Brain microvascular endothelial cell (primary cell): Measurements from ENCODE around the gene SPCS3.
A peak's percentile ranks its signal among the peaks of the same experiment; 100 is the strongest.

ENCODE experiments used
- DNase-seq: peaks from one replicate; pipeline ENCODE4 v3.0.0-alpha.2; 2020
- H3K27ac ChIP-seq: fragments of 250-450 bp; sonication (Bioruptor Pico); 2 replicates; pipeline ENCODE4 v1.5.1; 2020; ENCODE audit warnings: mild to moderate bottlenecking, moderate library complexity
- H3K27me3 ChIP-seq: fragments of 250-450 bp; sonication (Bioruptor Pico); replicated peaks from 2 replicates; pipeline ENCODE4 v1.5.1; 2020; ENCODE audit warnings: mild to moderate bottlenecking
- H3K36me3 ChIP-seq: fragments of 250-450 bp; sonication (Bioruptor Pico); replicated peaks from 2 replicates; pipeline ENCODE4 v1.5.1; 2020; ENCODE audit warnings: mild to moderate bottlenecking
- H3K4me3 ChIP-seq: 2 replicates; pipeline ENCODE4 v1.5.1; 2011; ENCODE audit warnings: low read depth, mild to moderate bottlenecking, control low read depth, low read length, moderate library complexity
- in situ Hi-C: cut with HindIII; loops from 2 replicates; pipeline ENCODE4 v1.10.0; 2017; ENCODE audit warnings: low sequenced_read_pairs, low pct_ligation_motif_present
- TF ChIP-seq, protein P1 (sequence below): IDR thresholded peaks from 2 replicates; pipeline ENCODE4 v1.5.1; 2011; ENCODE audit warnings: low read depth, mild to moderate bottlenecking, moderate library complexity, low read length, control low read depth, inconsistent platforms; ENCODE audit errors: missing control alignments

The SPCS3 gene

DNA sequence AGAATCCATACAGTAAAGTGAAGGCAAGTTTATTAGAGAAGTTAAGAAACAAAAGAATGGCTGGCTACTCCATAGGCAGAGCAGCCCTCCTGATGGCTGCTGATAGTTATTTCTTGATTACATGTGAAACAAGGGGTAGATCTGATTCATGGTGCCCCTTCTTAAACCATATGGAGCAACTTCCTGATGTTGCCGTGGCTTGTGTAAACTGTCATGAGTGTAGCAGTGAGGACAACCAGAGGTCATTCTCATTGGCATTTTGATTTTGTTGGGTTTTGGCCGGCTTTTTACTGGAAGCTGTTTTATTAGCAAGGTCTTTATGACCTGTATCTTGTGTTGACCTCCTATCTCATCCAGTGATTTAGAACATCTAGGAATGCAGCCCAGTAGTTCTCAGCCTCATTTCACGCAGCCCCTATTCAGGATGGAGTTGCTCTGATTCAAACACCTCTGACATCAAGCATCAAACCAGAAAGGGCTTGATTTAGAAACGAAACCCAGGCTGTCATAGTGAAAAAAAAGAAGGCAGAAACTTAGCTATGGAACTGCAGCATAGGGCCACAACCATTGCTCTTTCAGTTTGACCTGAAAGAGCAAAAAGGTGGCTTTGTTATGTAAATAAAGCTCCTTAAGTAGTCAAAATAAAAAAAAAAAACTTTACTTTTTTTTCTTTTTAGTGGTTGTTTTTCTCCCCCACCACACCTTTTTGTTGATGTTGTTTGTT is 37.8 kb downstream of the SPCS3 start:
- H3K27me3 ChIP-seq, result no peaks in the 10 kb centered on the region
- no peak overlapping the region for H3K27ac ChIP-seq
- TF ChIP-seq, protein P1, sequence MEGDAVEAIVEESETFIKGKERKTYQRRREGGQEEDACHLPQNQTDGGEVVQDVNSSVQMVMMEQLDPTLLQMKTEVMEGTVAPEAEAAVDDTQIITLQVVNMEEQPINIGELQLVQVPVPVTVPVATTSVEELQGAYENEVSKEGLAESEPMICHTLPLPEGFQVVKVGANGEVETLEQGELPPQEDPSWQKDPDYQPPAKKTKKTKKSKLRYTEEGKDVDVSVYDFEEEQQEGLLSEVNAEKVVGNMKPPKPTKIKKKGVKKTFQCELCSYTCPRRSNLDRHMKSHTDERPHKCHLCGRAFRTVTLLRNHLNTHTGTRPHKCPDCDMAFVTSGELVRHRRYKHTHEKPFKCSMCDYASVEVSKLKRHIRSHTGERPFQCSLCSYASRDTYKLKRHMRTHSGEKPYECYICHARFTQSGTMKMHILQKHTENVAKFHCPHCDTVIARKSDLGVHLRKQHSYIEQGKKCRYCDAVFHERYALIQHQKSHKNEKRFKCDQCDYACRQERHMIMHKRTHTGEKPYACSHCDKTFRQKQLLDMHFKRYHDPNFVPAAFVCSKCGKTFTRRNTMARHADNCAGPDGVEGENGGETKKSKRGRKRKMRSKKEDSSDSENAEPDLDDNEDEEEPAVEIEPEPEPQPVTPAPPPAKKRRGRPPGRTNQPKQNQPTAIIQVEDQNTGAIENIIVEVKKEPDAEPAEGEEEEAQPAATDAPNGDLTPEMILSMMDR, result no peak
- H3K4me3 ChIP-seq, result no peak overlapping the region
- H3K36me3 ChIP-seq, result no peaks in the 10 kb centered on the region
- in situ Hi-C loops, result no loop called here
- DNase-seq, result no peak

DNA sequence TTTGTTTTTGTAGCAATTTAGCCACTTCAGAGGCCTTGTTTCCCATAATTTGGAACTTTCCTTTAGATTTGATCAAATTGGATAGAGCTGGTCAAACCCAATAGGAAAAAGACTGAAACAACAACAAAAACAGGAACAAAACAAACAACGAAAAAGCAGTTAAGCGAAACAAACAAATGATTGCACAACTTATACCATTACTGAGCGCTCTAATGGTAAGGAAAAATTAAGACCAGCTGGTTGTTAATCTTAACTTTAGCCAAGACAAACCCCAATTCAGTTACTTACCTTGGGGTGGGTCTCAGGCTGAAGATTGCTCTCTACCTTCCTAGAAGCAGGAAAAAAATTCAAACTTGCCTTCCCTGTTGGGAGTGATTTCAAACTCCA is 38.3 kb downstream of the SPCS3 start:
- no peak overlapping the region for H3K4me3 ChIP-seq
- no peaks in the 10 kb centered on the region for H3K36me3 ChIP-seq
- DNase-seq, result no peak
- TF ChIP-seq, protein P1, result no peak
- no peaks in the 10 kb centered on the region for H3K27me3 ChIP-seq
- no peak overlapping the region for H3K27ac ChIP-seq
- in situ Hi-C loops, result no loop called here

DNA sequence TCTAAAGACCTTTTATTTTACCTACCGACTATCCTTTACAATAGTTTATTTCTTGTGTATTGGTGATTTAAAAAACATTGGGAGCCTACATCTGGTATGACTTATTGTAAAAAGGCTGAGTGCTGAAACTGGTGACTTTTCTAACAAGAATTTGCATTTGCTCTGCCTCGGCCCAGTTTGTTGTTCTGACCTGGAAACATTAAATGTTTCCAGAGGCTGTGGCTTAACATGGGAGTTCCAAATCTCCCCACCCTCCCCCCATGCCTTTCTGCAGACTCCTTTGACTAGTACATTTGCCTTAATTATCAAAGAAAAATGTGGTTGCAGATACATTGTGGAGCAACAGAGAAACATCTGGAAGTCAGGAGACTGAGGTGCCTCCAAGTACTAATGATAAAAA is 39.8 kb downstream of the SPCS3 start:
- Histone ChIP-seq H3K4me3 (no peak overlapping the region), H3K27me3 (no peaks in the 10 kb centered on the region), H3K27ac (no peak overlapping the region), H3K36me3 (no peaks in the 10 kb centered on the region)
- peak; percentile 24 for DNase-seq
- TF ChIP-seq, protein P1, result no peak
- in situ Hi-C loops, result no loop called here

DNA sequence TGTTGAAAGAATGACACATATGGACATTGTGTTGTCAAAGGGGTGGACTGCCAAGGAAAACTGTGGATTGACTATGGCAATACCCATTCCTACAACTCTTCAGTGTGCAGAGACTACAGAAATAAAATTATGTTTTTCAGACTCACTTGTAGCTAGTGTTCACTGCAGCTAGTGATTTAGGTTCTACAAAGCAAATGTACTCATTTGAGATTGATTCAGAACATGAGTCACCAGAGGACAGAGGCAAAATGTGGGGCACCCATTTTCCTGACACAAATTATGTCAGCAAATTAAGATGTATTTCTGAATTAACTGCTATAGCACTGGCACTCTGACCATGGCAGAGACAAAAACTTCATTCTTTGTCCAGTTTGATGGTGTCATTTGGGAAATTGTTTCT is 40.7 kb downstream of the SPCS3 start:
- no peak overlapping the region for H3K4me3 ChIP-seq
- no peaks in the 10 kb centered on the region for H3K27me3 ChIP-seq
- no peak for DNase-seq
- no peaks in the 10 kb centered on the region for H3K36me3 ChIP-seq
- no peak overlapping the region for H3K27ac ChIP-seq
- TF ChIP-seq, protein P1, result no peak
- in situ Hi-C loops, result no loop called here

DNA sequence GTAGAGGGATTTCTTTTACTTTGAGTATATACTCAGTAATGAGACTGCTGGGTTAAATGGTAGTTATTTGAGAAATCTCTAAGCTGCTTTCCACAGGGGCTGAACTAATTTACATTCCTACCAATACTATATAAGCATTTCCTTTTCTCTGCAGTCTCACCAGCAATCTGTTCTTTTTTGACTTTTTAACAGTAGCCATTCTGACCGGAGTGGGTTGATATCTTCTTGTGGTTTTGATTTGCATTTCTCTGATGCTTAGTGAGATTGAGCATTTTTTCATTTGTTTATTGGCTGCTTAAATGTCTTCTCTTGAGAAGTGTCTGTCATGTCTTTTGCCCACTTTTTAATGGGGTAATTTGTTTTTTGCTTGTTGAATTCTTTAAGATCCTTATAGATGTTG is 43.3 kb downstream of the SPCS3 start:
- H3K27me3 ChIP-seq, result no peaks in the 10 kb centered on the region
- DNase-seq, result no peak
- TF ChIP-seq, protein P1, result no peak
- in situ Hi-C loops, result no loop called here
- no peak overlapping the region for H3K27ac ChIP-seq
- no peak overlapping the region for H3K4me3 ChIP-seq
- no peaks in the 10 kb centered on the region for H3K36me3 ChIP-seq
